Caco-2 (cell line): ENCODE measurements around the gene ATP2B3. TPM values are rescaled to one million over a fixed set of nuclear protein-coding genes. Genes with fewer than 3 reads are reported as not detected.

Source experiments
- BruUV-seq: library from RNA; stranded (reverse); fragments of 400-500 nt; replicated peaks from 2 replicates; lab custom pipeline; 2021; lab: Mats Ljungman, UMichigan
- CTCF ChIA-PET: fragments of 300-600 bp; sonication (Branson Sonifier 250); formaldehyde crosslinking; loops from one replicate; lab custom pipeline; 2022; ENCODE audit warnings: antibody characterized with exemption; lab: Charles Lee
- POLR2A ChIA-PET: fragments of 300-600 bp; sonication (Branson Sonifier 250); formaldehyde crosslinking; loops from one replicate; lab custom pipeline; 2022; ENCODE audit warnings: antibody characterized with exemption; lab: Charles Lee
- DNase-seq, 2 experiments: peaks; one replicate each; pipeline versions ENCODE4 v3.0.0 to v3.0.0-alpha.2; 2020 to 2022
- H3K27me3 ChIP-seq: replicated peaks from 2 replicates; pipeline ENCODE4 v1.6.0; 2011; ENCODE audit warnings: low read length; ENCODE audit not compliant: control insufficient read depth, insufficient read depth
- H3K36me3 ChIP-seq: 2 replicates; pipeline ENCODE4 v1.5.1; 2011; ENCODE audit warnings: low read length; ENCODE audit not compliant: control insufficient read depth, insufficient read depth
- H3K4me1 ChIP-seq: fragments of 250-450 bp; sonication (Bioruptor Pico); 2 replicates; pipeline ENCODE4 v1.5.1; 2020; ENCODE audit warnings: mild to moderate bottlenecking
- H3K4me3 ChIP-seq: 2 replicates; pipeline ENCODE4 v1.5.1; 2011; ENCODE audit warnings: low read depth, mild to moderate bottlenecking, control low read depth, low read length
- H3K9me3 ChIP-seq: fragments of 250-450 bp; sonication (Bioruptor Pico); 2 replicates; pipeline ENCODE4 v1.5.1; 2020; ENCODE audit warnings: mild to moderate bottlenecking, moderate library complexity
- H3K27ac Mint-ChIP-seq: one replicate; pipeline ENCODE4 v1.8.0; 2022; ENCODE audit warnings: mixed read lengths; ENCODE audit not compliant: unreplicated experiment
- H3K27me3 Mint-ChIP-seq: one replicate; pipeline ENCODE4 v1.8.0; 2022; ENCODE audit warnings: mixed read lengths; ENCODE audit not compliant: insufficient read depth, unreplicated experiment
- H3K36me3 Mint-ChIP-seq: one replicate; pipeline ENCODE4 v1.8.0; 2022; ENCODE audit warnings: mild to moderate bottlenecking, mixed read lengths; ENCODE audit not compliant: insufficient read depth, unreplicated experiment
- H3K4me1 Mint-ChIP-seq: one replicate; pipeline ENCODE4 v1.8.0; 2022; ENCODE audit warnings: low read depth, mixed read lengths; ENCODE audit not compliant: unreplicated experiment
- H3K4me3 Mint-ChIP-seq: one replicate; pipeline ENCODE4 v1.8.0; 2022; ENCODE audit warnings: mild to moderate bottlenecking, moderate library complexity, mixed read lengths; ENCODE audit not compliant: unreplicated experiment
- H3K9me3 Mint-ChIP-seq: one replicate; pipeline ENCODE4 v1.8.0; 2022; ENCODE audit warnings: mixed read lengths; ENCODE audit not compliant: unreplicated experiment
- intact Hi-C: fragments of 100-400 bp; cut with micrococcal nuclease; formaldehyde crosslinking; loops from one replicate; pipeline ENCODE4 v1.10.0; 2022; ENCODE audit not compliant: unreplicated experiment
- total RNA-seq: library from RNA; stranded (reverse); gene quantifications from 2 replicates; pipeline ENCODE4 v1.2.3, GENCODE V29; 2022
- TF ChIP-seq, protein P1 (sequence below), 2 experiments: fragments of 200-600 bp in 1 of 2; IDR thresholded peaks; 1 replicate in 1 of 2; 2 replicates in 1 of 2; pipeline versions ENCODE4 v1.5.1 to v1.8.0; 2011 to 2022; ENCODE audit warnings: antibody characterized with exemption in 1 of 2, control low read depth in 1 of 2, inconsistent platforms in 1 of 2, low read depth in 1 of 2, low read length in 1 of 2, mild to moderate bottlenecking in 1 of 2, moderate library complexity in 1 of 2; ENCODE audit not compliant: insufficient read depth in 1 of 2, severe bottlenecking in 1 of 2, unreplicated experiment in 1 of 2

ATP2B3 gene
- total RNA-seq, 1 experiment from 2014 or later = not detected

DNA sequence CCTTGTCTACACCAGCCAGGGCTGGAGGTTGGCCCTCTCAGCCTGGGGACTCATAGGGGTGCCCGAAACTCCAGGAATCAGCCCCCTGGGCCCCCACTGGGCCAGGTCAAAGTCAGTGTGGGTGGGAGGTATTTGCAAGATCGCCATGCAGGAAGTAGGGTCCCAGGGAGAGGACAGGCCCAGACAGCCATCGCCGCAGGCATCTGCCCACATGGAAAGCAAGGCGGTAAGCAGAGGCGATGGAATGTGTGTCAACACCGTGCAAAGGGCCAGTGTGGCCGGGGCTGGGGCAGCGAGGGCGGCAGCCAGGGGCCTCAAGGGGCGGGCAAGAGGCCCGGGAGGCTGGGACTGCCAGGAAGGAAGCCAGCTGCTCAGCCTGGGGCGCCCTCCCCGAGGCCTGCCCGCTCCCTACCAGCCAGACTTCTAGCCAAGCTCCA lies 110.3 kb downstream of the ATP2B3 start:
- ChIA-PET CTCF (no interaction called here), POLR2A (no interaction called here)
- Histone ChIP-seq H3K4me3 (no peak overlapping the region), H3K27me3 (no peaks in the 10 kb centered on the region), H3K9me3 (no peaks in the 10 kb centered on the region), H3K4me1 (peaks cover 4% of the 10 kb centered on the region; the same call in 1 of the 2 replicates), H3K36me3 (no peaks in the 10 kb centered on the region)
- intact Hi-C loops = no loop called here
- H3K4me3 Mint-ChIP-seq = no peak overlapping the region
- no peak overlapping the region for H3K27ac Mint-ChIP-seq
- TF ChIP-seq, protein P1, sequence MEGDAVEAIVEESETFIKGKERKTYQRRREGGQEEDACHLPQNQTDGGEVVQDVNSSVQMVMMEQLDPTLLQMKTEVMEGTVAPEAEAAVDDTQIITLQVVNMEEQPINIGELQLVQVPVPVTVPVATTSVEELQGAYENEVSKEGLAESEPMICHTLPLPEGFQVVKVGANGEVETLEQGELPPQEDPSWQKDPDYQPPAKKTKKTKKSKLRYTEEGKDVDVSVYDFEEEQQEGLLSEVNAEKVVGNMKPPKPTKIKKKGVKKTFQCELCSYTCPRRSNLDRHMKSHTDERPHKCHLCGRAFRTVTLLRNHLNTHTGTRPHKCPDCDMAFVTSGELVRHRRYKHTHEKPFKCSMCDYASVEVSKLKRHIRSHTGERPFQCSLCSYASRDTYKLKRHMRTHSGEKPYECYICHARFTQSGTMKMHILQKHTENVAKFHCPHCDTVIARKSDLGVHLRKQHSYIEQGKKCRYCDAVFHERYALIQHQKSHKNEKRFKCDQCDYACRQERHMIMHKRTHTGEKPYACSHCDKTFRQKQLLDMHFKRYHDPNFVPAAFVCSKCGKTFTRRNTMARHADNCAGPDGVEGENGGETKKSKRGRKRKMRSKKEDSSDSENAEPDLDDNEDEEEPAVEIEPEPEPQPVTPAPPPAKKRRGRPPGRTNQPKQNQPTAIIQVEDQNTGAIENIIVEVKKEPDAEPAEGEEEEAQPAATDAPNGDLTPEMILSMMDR (IDR thresholded peaks at IDR 0.05; ENCODE audit: insufficient read depth in 1 of 2, low read depth in 1 of 2, low read length in 1 of 2, severe bottlenecking in 1 of 2, unreplicated experiment in 1 of 2) = no peak
- no peaks in the 10 kb centered on the region for H3K27me3 Mint-ChIP-seq
- H3K4me1 Mint-ChIP-seq = peaks cover 11% of the 10 kb centered on the region
- no peak for DNase-seq
- H3K9me3 Mint-ChIP-seq = no peaks in the 10 kb centered on the region
- H3K36me3 Mint-ChIP-seq = no peaks in the 10 kb centered on the region
- BruUV-seq = no TSS peak

GRCh38 chrX:153628129-153628528 lies 110.7 kb downstream of the ATP2B3 start:
- CTCF ChIA-PET = interaction anchor here (0.6 kb wide), 1 partner anchor 200 kb away, joined by 3 read pairs; no protein-coding TSS in a partner anchor
- no peaks in the 10 kb centered on the region for H3K9me3 Mint-ChIP-seq

DNA sequence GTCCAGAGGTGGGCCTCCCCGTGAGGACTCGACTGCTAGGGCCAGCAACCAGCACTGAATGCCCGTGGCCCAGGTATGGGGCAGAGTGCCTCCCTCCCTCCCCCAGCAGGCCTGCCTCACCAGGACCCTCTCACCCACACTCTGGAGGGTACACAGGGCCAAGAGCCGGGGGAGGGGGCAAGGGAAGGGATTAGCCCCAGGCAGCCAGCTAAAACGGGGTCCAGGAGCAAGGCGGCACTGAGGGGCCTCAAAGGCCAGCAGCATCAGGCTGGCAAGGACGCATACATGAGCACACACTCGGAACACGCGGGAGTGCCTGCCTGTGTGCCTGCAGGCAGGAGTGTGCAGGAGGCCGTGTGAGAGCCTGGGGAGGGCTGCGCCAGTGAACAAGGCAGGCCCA lies 111.2 kb downstream of the ATP2B3 start:
- no TSS peak for BruUV-seq
- no peak overlapping the region for H3K4me3 ChIP-seq
- H3K36me3 ChIP-seq = no peaks in the 10 kb centered on the region
- H3K9me3 Mint-ChIP-seq = no peaks in the 10 kb centered on the region
- ChIA-PET POLR2A (no interaction called here), CTCF (interaction anchor here (0.6 kb wide), 1 partner anchor 200 kb away, joined by 3 read pairs; no protein-coding TSS in a partner anchor)
- peaks cover 1% of the 10 kb centered on the region for H3K4me1 Mint-ChIP-seq
- no peaks in the 10 kb centered on the region for H3K9me3 ChIP-seq
- no peak for DNase-seq
- no peaks in the 10 kb centered on the region for H3K27me3 Mint-ChIP-seq
- intact Hi-C loops = no loop called here
- H3K36me3 Mint-ChIP-seq = no peaks in the 10 kb centered on the region
- H3K27me3 ChIP-seq = no peaks in the 10 kb centered on the region
- no peaks in the 10 kb centered on the region; the same call in 1 of the 2 replicates for H3K4me1 ChIP-seq
- H3K27ac Mint-ChIP-seq = no peak overlapping the region
- TF ChIP-seq, protein P1 (IDR thresholded peaks at IDR 0.05; ENCODE audit: insufficient read depth in 1 of 2, low read depth in 1 of 2, low read length in 1 of 2, severe bottlenecking in 1 of 2, unreplicated experiment in 1 of 2) = no peak
- no peak overlapping the region for H3K4me3 Mint-ChIP-seq

More at GRCh38 chrX:153628129-153628528, 110.7 kb downstream of the ATP2B3 start:
- H3K36me3 ChIP-seq = no peaks in the 10 kb centered on the region
- Mint-ChIP-seq H3K27ac (no peak overlapping the region), H3K4me1 (peaks cover 6% of the 10 kb centered on the region), H3K27me3 (no peaks in the 10 kb centered on the region), H3K4me3 (no peak overlapping the region), H3K36me3 (no peaks in the 10 kb centered on the region)
- POLR2A ChIA-PET = no interaction called here
- TF ChIP-seq, protein P1 (IDR thresholded peaks at IDR 0.05; ENCODE audit: insufficient read depth in 1 of 2, low read depth in 1 of 2, low read length in 1 of 2, severe bottlenecking in 1 of 2, unreplicated experiment in 1 of 2) = no peak
- no TSS peak for BruUV-seq
- H3K9me3 ChIP-seq = no peaks in the 10 kb centered on the region
- H3K4me3 ChIP-seq = no peak overlapping the region
- no peak for DNase-seq
- peaks cover 4% of the 10 kb centered on the region; the same call in 1 of the 2 replicates for H3K4me1 ChIP-seq
- H3K27me3 ChIP-seq = no peaks in the 10 kb centered on the region
- intact Hi-C loops = no loop called here
